Natural killer cell (primary cell): ENCODE measurements around the gene CNOT1. TPM values are rescaled to one million over a fixed set of nuclear protein-coding genes. Genes with fewer than 3 reads are reported as not detected.
A peak's percentile ranks its signal among the peaks of the same experiment; 100 is the strongest.

Source experiments
- ATAC-seq, 3 donors: fragments of 150-1000 bp in 2 of 3; fragments of 200-7000 bp in 1 of 3; cut with Tn5 transposase; 1 replicate in 1 of 3; 2 replicates in 2 of 3; pipeline ENCODE4 v1.10.0; 2021; ENCODE audit warnings: mild to moderate bottlenecking in 2 of 3, moderate library complexity in 2 of 3
- DNase-seq, 2 donors: peaks; one replicate each; pipeline versions ENCODE4 v3.0.0 to v3.0.0-alpha.2; 2013 to 2021; ENCODE audit warnings: mixed read lengths in 1 of 2
- H3K27ac ChIP-seq: one replicate; pipeline ENCODE4 v1.5.1; 2013; ENCODE audit warnings: mild to moderate bottlenecking, low read length
- H3K27me3 ChIP-seq: one replicate; pipeline ENCODE4 v1.6.1; 2013; ENCODE audit warnings: low read length; ENCODE audit not compliant: control insufficient read depth, insufficient read depth
- H3K36me3 ChIP-seq: one replicate; pipeline ENCODE4 v1.6.1; 2013; ENCODE audit warnings: low read length; ENCODE audit not compliant: control insufficient read depth, insufficient read depth
- H3K4me1 ChIP-seq: one replicate; pipeline ENCODE4 v1.6.1; 2013; ENCODE audit warnings: low read length; ENCODE audit not compliant: control insufficient read depth, insufficient read depth
- H3K4me3 ChIP-seq: one replicate; pipeline ENCODE4 v1.5.1; 2013; ENCODE audit warnings: low read length
- H3K9me3 ChIP-seq: one replicate; pipeline ENCODE4 v1.6.1; 2013; ENCODE audit warnings: low read length; ENCODE audit not compliant: control insufficient read depth, insufficient read depth
- H3K27ac Mint-ChIP-seq, 2 donors: one replicate each; pipeline ENCODE4 v1.8.0; 2022; ENCODE audit warnings: mild to moderate bottlenecking in 2 of 2, mixed read lengths in 2 of 2, moderate library complexity in 1 of 2
- H3K27me3 Mint-ChIP-seq, 2 donors: one replicate each; pipeline ENCODE4 v1.8.0; 2022; ENCODE audit warnings: low read depth in 2 of 2, mixed read lengths in 2 of 2
- H3K36me3 Mint-ChIP-seq: one replicate; pipeline ENCODE4 v1.8.0; 2022; ENCODE audit warnings: mixed read lengths
- H3K4me1 Mint-ChIP-seq, 2 donors: one replicate each; pipeline ENCODE4 v1.8.0; 2022; ENCODE audit warnings: mixed read lengths in 2 of 2
- H3K4me3 Mint-ChIP-seq: one replicate; pipeline ENCODE4 v1.8.0; 2022; ENCODE audit warnings: mild to moderate bottlenecking, moderate library complexity, mixed read lengths
- H3K9me3 Mint-ChIP-seq, 2 donors: one replicate each; pipeline ENCODE4 v1.8.0; 2022; ENCODE audit warnings: mixed read lengths in 2 of 2
- CTCF ChIP-seq: fragments of 200-600 bp; IDR thresholded peaks from one replicate; pipeline ENCODE4 v1.8.0; 2022; ENCODE audit warnings: antibody characterized with exemption
- WGBS: methylation state at CpG from one replicate; pipeline ENCODE4 v1.1.7; 2013; ENCODE audit warnings: missing lambda C conversion rate; ENCODE audit not compliant: insufficient coverage; 5-methylcytosine and 5-hydroxymethylcytosine counted together
- intact Hi-C: fragments of 100-400 bp; cut with micrococcal nuclease; formaldehyde crosslinking; loops from one replicate; pipeline ENCODE4 v1.14.2; 2022
- total RNA-seq, 4 donors: library from RNA; stranded (reverse); fragments of 120-200 nt in 1 of 4; gene quantifications; one replicate each; pipeline versions ENCODE4 v1.2.3 to v1.2.4, GENCODE V29; 2013 to 2022

CNOT1 gene
- total RNA-seq, 3 donors from 2014 or later (not counting 1 experiment from before 2014, with no cell fraction given): 242 to 275 (median 249) TPM

- Histone ChIP-seq H3K9me3 (no peaks in the 10 kb centered on the region), H3K4me1 (peaks cover 4% of the 10 kb centered on the region), H3K36me3 (peaks cover 60% of the 10 kb centered on the region), H3K4me3 (no peak overlapping the region), H3K27ac (no peak overlapping the region), H3K27me3 (no peaks in the 10 kb centered on the region)
- Mint-ChIP-seq H3K4me3 (no peak overlapping the region), H3K27ac (peak overlapping the region; percentile 68 to 87), H3K9me3 (no peaks in the 10 kb centered on the region), H3K27me3 (no peaks in the 10 kb centered on the region), H3K36me3 (peaks cover 10% of the 10 kb centered on the region), H3K4me1 (peaks cover 18 to 30% of the 10 kb centered on the region in 2 donors)
- 96% methylated on average over 4 of the region's 4 CpGs for WGBS
- DNase-seq (no peak), ATAC-seq (no peak)
- no peak for TF ChIP-seq CTCF
- intact Hi-C loops: no loop called here
Measured at GRCh38 chr16:58591083-58591482, 38.5 kb downstream of the CNOT1 start.

- ATAC-seq: peak in 2 of 3 donors; percentile 26 to 51
- H3K27ac ChIP-seq: no peak overlapping the region
- 56% methylated on average over 10 of the region's 10 CpGs for WGBS
Measured at GRCh38 chr16:58589326-58589905, 40.2 kb downstream of the CNOT1 start.

GRCh38 chr16:58588406-58588805, 41.2 kb downstream of the CNOT1 start:
- Histone ChIP-seq H3K36me3 (peaks cover 62% of the 10 kb centered on the region), H3K4me1 (peaks cover 4% of the 10 kb centered on the region), H3K27me3 (no peaks in the 10 kb centered on the region), H3K4me3 (no peak overlapping the region), H3K27ac (no peak overlapping the region), H3K9me3 (no peaks in the 10 kb centered on the region)
- Mint-ChIP-seq H3K9me3 (no peaks in the 10 kb centered on the region), H3K27me3 (no peaks in the 10 kb centered on the region), H3K4me3 (no peak overlapping the region), H3K4me1 (peaks cover 18 to 23% of the 10 kb centered on the region in 2 donors), H3K27ac (peak overlapping the region; percentile 68 to 87), H3K36me3 (peaks cover 10% of the 10 kb centered on the region)
- ATAC-seq (no peak), DNase-seq (no peak)
- TF ChIP-seq CTCF: no peak
- intact Hi-C loops: no loop called here
- WGBS: 97% methylated on average over 3 of the region's 3 CpGs

More at GRCh38 chr16:58589326-58589905, 40.2 kb downstream of the CNOT1 start:
- no peaks in the 10 kb centered on the region for H3K27me3 Mint-ChIP-seq
- Histone ChIP-seq H3K4me3 (no peak overlapping the region), H3K9me3 (no peaks in the 10 kb centered on the region), H3K27me3 (no peaks in the 10 kb centered on the region), H3K36me3 (peaks cover 67% of the 10 kb centered on the region), H3K4me1 (peaks cover 4% of the 10 kb centered on the region)
- H3K4me1 Mint-ChIP-seq: peaks cover 18 to 23% of the 10 kb centered on the region in 2 donors
- DNase-seq: no peak
- no peak overlapping the region for H3K4me3 Mint-ChIP-seq
- peaks cover 10% of the 10 kb centered on the region for H3K36me3 Mint-ChIP-seq
- H3K27ac Mint-ChIP-seq: peak overlapping the region; percentile 68 to 87
- no peaks in the 10 kb centered on the region for H3K9me3 Mint-ChIP-seq
- TF ChIP-seq CTCF: no peak
- intact Hi-C loops: no loop called here
